WTC11 (cell line): ENCODE measurements around the gene FOXL2. TPM values are rescaled to one million over a fixed set of nuclear protein-coding genes. Genes with fewer than 3 reads are reported as not detected.

Experiments used
- ATAC-seq: fragments of 200-7000 bp; cut with Tn5 transposase; 2 replicates; pipeline ENCODE4 v1.10.0; 2021; ENCODE audit warnings: mild to moderate bottlenecking, moderate library complexity
- CTCF ChIA-PET: fragments of 300-600 bp; sonication (Branson Sonifier 250); formaldehyde crosslinking; loops from one replicate; lab custom pipeline; 2021; ENCODE audit warnings: antibody characterized with exemption; lab: Charles Lee
- POLR2A ChIA-PET: fragments of 350-600 bp; sonication (Branson Sonifier 250); formaldehyde crosslinking; loops from one replicate; lab custom pipeline; 2021; ENCODE audit warnings: antibody characterized with exemption; lab: Charles Lee
- DNase-seq: peaks from one replicate; pipeline ENCODE4 v3.0.0; 2021; ENCODE audit warnings: low spot score
- H3K27ac Mint-ChIP-seq: 2 replicates; pipeline ENCODE4 v1.8.0; 2021; ENCODE audit warnings: mixed read lengths
- H3K27me3 Mint-ChIP-seq: 2 replicates; pipeline ENCODE4 v1.8.0; 2021; ENCODE audit warnings: low read depth, mild to moderate bottlenecking, moderate library complexity, mixed read lengths
- H3K36me3 Mint-ChIP-seq: 2 replicates; pipeline ENCODE4 v1.8.0; 2021; ENCODE audit warnings: mixed read lengths
- H3K4me1 Mint-ChIP-seq: 2 replicates; pipeline ENCODE4 v1.8.0; 2022; ENCODE audit warnings: mixed read lengths
- H3K4me3 Mint-ChIP-seq: 2 replicates; pipeline ENCODE4 v1.8.0; 2021; ENCODE audit warnings: mild to moderate bottlenecking, moderate library complexity, mixed read lengths
- H3K9me3 Mint-ChIP-seq: 2 replicates; pipeline ENCODE4 v1.8.0; 2021; ENCODE audit warnings: mixed read lengths
- AFF4 ChIP-seq: sonication (generic); formaldehyde crosslinking; IDR thresholded peaks from 2 replicates; pipeline ENCODE4 v1.8.1; 2023; ENCODE audit warnings: mild to moderate bottlenecking, missing genetic modification reagents, borderline replicate concordance
- ATF3 ChIP-seq: sonication (generic); formaldehyde crosslinking; conservative IDR thresholded peaks from 2 replicates; pipeline ENCODE4 v1.8.1; 2022; ENCODE audit warnings: mild to moderate bottlenecking, missing genetic modification reagents
- CBFB ChIP-seq: sonication (generic); formaldehyde crosslinking; IDR thresholded peaks from 2 replicates; pipeline ENCODE4 v1.8.1; 2022; ENCODE audit warnings: mild to moderate bottlenecking, low read depth, missing genetic modification reagents
- CREB1 ChIP-seq: sonication (generic); formaldehyde crosslinking; IDR thresholded peaks from 2 replicates; pipeline ENCODE4 v1.8.0; 2023; ENCODE audit warnings: mild to moderate bottlenecking, missing genetic modification reagents
- FOXP1 ChIP-seq: sonication (generic); formaldehyde crosslinking; IDR thresholded peaks from 2 replicates; pipeline ENCODE4 v1.8.0; 2022; ENCODE audit warnings: missing genetic modification reagents, mild to moderate bottlenecking, moderate library complexity, borderline replicate concordance
- GABPB1 ChIP-seq: sonication (generic); formaldehyde crosslinking; IDR thresholded peaks from 2 replicates; pipeline ENCODE4 v1.8.1; 2023; ENCODE audit warnings: mild to moderate bottlenecking, missing genetic modification reagents
- IRF2 ChIP-seq: sonication (generic); formaldehyde crosslinking; IDR thresholded peaks from 2 replicates; pipeline ENCODE4 v1.8.0; 2022; ENCODE audit warnings: low read depth, missing genetic modification reagents, borderline replicate concordance
- JAZF1 ChIP-seq: fragments of 250-450 bp; sonication (Bioruptor Pico); IDR thresholded peaks from 2 replicates; pipeline ENCODE4 v1.9.0; 2021; ENCODE audit warnings: moderate library complexity, mild to moderate bottlenecking, inconsistent platforms
- KAT7 ChIP-seq: sonication (generic); formaldehyde crosslinking; IDR thresholded peaks from 2 replicates; pipeline ENCODE4 v1.8.1; 2023; ENCODE audit warnings: missing genetic modification reagents, mild to moderate bottlenecking, borderline replicate concordance
- NFE2L1 ChIP-seq: sonication (generic); formaldehyde crosslinking; IDR thresholded peaks from 2 replicates; pipeline ENCODE4 v1.8.1; 2023; ENCODE audit warnings: missing genetic modification reagents
- NR1H2 ChIP-seq: sonication (generic); formaldehyde crosslinking; IDR thresholded peaks from 2 replicates; pipeline ENCODE4 v1.9.0; 2021; ENCODE audit warnings: mild to moderate bottlenecking, moderate library complexity, missing genetic modification reagents
- PRDM15 ChIP-seq: sonication (generic); formaldehyde crosslinking; IDR thresholded peaks from 2 replicates; pipeline ENCODE4 v1.8.0; 2022; ENCODE audit warnings: missing genetic modification reagents
- SMAD4 ChIP-seq: sonication (generic); formaldehyde crosslinking; IDR thresholded peaks from 2 replicates; pipeline ENCODE4 v1.8.0; 2022; ENCODE audit warnings: mild to moderate bottlenecking, missing genetic modification reagents
- SOX15 ChIP-seq: fragments of 250-450 bp; sonication (Bioruptor Pico); IDR thresholded peaks from 2 replicates; pipeline ENCODE4 v1.9.0; 2021; ENCODE audit warnings: mild to moderate bottlenecking
- ZNF232 ChIP-seq: sonication (generic); formaldehyde crosslinking; IDR thresholded peaks from 2 replicates; pipeline ENCODE4 v1.8.0; 2022; ENCODE audit warnings: mild to moderate bottlenecking, missing genetic modification reagents
- ZNF416 ChIP-seq: fragments of 250-450 bp; sonication (Bioruptor Pico); IDR thresholded peaks from 2 replicates; pipeline ENCODE4 v1.9.0; 2021; ENCODE audit warnings: mild to moderate bottlenecking, inconsistent platforms
- ZNF512 ChIP-seq: sonication (generic); formaldehyde crosslinking; IDR thresholded peaks from 2 replicates; pipeline ENCODE4 v1.8.1; 2022; ENCODE audit warnings: missing genetic modification reagents, borderline replicate concordance
- ZNF671 ChIP-seq: fragments of 250-450 bp; sonication (Bioruptor Pico); IDR thresholded peaks from 2 replicates; pipeline ENCODE4 v1.8.0; 2021; ENCODE audit warnings: mild to moderate bottlenecking
- total RNA-seq: library from RNA; stranded (reverse); gene quantifications from 3 replicates; pipeline ENCODE4 v1.2.3, GENCODE V29; 2021
- TF ChIP-seq, protein P1 (sequence below): fragments of 250-450 bp; sonication (Bioruptor Pico); IDR thresholded peaks from 2 replicates; pipeline ENCODE4 v2.1.2; 2022; ENCODE audit warnings: mild to moderate bottlenecking, moderate library complexity
- TF ChIP-seq, protein P2 (sequence below): sonication (generic); formaldehyde crosslinking; IDR thresholded peaks from 2 replicates; pipeline ENCODE4 v1.8.0; 2023; ENCODE audit warnings: missing genetic modification reagents

FOXL2 gene
- total RNA-seq, 1 experiment from 2014 or later, result 1.4 TPM

- POLR2A ChIA-PET, result interaction anchor here (0.6 kb wide), 1 partner anchor 192 kb away, joined by 4 read pairs; no protein-coding TSS in a partner anchor
- Mint-ChIP-seq H3K4me3 (no peak overlapping the region), H3K36me3 (no peaks in the 10 kb centered on the region), H3K27ac (no peak overlapping the region), H3K9me3 (no peaks in the 10 kb centered on the region), H3K4me1 (no peaks in the 10 kb centered on the region), H3K27me3 (no peaks in the 10 kb centered on the region; the same call in 1 of the 2 replicates)
- ATAC-seq (no peak), DNase-seq (no peak)
- CTCF ChIA-PET, result interaction anchor here (5.1 kb wide), 1 partner anchor 16 kb away, joined by 49 read pairs; no protein-coding TSS in a partner anchor
- TF ChIP-seq NR1H2 (CRISPR knock-in tag) (no peak), ZNF512 (CRISPR knock-in tag) (no peak), SMAD4 (no peak), KAT7 (no peak), IRF2 (no peak), ZNF416 (CRISPR knock-in tag) (no peak)
- TF ChIP-seq, protein P1, sequence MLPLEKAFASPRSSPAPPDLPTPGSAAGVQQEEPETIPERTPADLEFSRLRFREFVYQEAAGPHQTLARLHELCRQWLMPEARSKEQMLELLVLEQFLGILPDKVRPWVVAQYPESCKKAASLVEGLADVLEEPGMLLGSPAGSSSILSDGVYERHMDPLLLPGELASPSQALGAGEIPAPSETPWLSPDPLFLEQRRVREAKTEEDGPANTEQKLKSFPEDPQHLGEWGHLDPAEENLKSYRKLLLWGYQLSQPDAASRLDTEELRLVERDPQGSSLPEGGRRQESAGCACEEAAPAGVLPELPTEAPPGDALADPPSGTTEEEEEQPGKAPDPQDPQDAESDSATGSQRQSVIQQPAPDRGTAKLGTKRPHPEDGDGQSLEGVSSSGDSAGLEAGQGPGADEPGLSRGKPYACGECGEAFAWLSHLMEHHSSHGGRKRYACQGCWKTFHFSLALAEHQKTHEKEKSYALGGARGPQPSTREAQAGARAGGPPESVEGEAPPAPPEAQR (CRISPR knock-in tag), result no peak
These were observed 47.5 kb downstream of the FOXL2 start for GRCh38 chr3:138899351-138899991.

GRCh38 chr3:138898708-138899107, 48.2 kb downstream of the FOXL2 start:
- Mint-ChIP-seq H3K27ac (no peak overlapping the region), H3K9me3 (no peaks in the 10 kb centered on the region), H3K27me3 (no peaks in the 10 kb centered on the region; the same call in 1 of the 2 replicates), H3K36me3 (no peaks in the 10 kb centered on the region), H3K4me1 (no peaks in the 10 kb centered on the region), H3K4me3 (no peak overlapping the region)
- ATAC-seq, result no peak
- ChIA-PET CTCF (interaction anchor here (1.0 to 5.1 kb wide), 4 partner anchors 17 to 304 kb away, joined by 3 to 49 read pairs (median 4); no protein-coding TSS in a partner anchor), POLR2A (interaction anchor here (0.6 kb wide), 1 partner anchor 191 kb away, joined by 4 read pairs; no protein-coding TSS in a partner anchor)
- no peak for DNase-seq
- TF ChIP-seq CBFB (CRISPR knock-in tag) (no peak), ZNF232 (CRISPR knock-in tag) (no peak), FOXP1 (CRISPR knock-in tag) (no peak), JAZF1 (CRISPR knock-in tag) (no peak), GABPB1 (CRISPR knock-in tag) (no peak), CREB1 (CRISPR knock-in tag) (no peak), ZNF671 (CRISPR knock-in tag) (no peak), AFF4 (CRISPR knock-in tag) (no peak), IRF2 (no peak), PRDM15 (CRISPR knock-in tag) (no peak), NFE2L1 (CRISPR knock-in tag) (no peak), ZNF512 (CRISPR knock-in tag) (no peak), SOX15 (no peak), ATF3 (CRISPR knock-in tag) (no peak)
- TF ChIP-seq, protein P2, sequence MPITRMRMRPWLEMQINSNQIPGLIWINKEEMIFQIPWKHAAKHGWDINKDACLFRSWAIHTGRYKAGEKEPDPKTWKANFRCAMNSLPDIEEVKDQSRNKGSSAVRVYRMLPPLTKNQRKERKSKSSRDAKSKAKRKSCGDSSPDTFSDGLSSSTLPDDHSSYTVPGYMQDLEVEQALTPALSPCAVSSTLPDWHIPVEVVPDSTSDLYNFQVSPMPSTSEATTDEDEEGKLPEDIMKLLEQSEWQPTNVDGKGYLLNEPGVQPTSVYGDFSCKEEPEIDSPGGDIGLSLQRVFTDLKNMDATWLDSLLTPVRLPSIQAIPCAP (CRISPR knock-in tag), result no peak
